ENCODE results near the gene MEN1.
A peak's percentile ranks its signal among the peaks of the same experiment; 100 is the strongest.

MEN1 gene

DNA sequence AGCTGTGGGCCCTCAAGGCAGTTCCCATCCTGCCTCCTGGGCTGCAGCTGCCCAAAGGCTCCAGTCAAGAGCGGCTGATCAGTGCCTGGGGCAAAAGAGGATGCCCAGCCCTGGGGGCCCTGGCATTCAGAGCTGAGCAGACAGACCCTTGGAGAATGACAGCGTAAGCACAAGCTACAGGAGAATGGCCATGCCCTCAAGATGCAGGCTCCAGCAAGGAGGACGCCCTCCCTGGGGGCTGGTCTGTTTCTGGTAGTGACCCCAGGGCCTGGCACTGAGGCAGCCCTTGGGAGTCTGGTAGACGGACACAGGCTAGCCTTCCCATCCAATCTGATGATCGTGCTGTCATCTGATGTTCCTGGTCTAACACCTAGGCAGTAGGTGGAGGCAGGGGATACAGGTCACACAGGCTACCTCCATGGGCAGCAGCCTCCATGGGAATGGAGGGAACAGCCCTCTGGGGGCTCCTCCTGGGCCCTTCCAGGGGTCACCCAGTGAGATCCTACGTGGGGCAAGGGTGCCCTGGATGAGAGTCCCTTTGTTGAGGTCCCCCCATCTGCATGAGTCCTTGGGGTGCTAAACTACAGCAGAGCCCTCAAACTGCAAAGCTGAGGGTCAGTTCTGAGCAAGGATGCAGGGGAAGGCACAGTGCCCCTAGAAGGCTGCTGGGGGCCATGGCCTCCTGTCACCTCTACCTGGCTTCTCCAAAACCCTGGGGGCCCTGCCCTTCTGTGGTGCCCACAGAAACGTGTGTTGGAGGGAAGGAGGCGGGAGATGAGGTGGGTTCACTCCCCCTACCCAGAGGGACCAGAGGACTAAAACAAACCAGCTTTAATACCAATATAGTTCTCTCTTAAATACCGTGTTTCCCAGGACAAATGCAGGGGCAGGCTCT is 21.8 kb downstream of the MEN1 start:
- no peak for DNase-seq

DNA sequence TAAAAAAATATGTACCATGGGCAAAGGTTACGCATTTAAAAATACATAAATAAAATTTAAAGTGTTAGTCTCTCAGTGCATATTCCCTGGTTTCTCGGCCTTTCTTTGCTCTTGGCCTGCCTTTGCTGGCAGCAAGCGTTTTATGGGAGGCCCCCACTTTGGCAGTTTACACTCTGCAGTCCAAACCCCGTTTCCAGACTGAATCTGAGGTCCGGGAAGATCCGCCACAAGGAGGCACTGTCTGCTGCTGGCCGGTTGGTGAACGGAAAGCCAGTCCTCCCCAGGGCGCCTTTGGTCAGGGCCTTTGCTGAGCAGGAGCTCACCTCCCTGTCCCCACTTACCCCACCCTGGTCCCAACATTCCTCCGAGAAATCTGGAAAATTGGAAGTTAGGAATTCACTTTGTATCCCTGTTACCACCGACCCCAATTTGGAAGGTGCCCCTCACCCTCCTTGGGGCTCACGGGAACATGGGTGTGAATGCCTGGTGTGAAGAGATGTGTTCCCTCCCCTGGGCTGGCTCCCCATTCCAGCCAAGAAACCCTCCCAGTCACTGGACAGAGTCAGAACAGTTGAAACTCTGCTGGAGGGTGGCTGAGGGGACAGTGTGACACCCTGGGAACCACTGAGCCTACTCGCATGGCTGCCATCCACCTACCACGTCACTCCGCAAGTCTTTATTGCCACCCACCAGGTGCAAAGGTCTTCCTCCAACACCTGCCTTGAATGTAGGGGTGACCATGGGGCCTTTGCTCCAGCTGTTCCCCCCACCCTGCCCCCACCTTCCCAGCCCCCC is 22.6 kb downstream of the MEN1 start:
- peak in 19 of 56 donors; percentile 5 to 66 (median 31) for DNase-seq

DNA sequence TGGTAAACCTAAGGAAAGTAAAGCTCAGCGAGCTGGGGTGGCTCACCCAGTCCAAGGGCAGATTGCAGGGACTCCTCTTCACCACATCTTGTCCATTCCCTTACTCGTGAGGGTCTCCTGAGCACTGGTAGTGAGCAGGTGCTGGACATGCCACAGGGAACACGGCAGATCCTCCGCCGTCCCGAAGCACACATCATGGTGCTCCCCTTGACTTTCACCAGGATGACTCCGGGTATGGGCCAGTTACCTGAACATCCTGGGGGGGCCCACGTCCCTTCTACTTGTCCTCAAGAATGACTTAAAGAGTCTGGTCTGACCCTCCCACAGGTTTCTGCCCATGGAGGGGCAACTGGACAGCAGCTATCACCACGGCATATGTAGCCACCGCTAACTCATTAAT is 24.0 kb downstream of the MEN1 start:
- DNase-seq = no peak

DNA sequence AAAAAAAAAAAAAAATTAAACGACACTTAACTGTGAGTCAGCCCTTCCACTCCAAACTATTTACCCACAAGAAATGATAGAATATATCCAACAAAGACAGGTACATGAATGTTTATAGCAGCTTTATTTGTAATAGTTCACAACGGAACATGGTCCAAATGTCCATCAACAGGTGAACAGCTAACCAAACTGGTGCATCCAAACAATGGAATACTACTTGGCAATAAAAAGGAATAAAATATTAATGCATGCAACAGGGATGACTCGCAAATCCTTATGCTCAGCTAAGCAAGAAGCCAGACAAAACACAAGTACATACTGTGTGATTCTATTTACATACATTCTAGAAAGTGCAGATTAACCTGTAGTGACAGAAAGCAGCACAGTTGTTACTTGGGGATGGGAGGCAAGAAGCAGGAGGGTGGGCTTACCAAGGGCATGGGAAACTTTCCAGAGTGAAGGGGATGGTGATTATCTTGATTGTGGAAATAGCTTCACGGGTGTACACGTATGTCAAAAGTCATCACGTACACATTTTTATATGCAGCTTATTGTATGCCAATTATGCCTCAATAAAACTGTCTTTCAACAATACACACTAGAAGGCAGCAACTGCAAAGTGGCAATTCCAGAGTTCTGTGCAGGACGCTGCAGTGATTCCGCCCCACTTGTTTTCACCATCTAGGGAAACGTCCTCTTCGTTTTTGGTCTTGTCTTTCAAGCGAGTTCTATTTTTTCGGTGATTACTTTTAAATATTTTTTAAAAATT is 25.4 kb downstream of the MEN1 start:
- no peak for DNase-seq

DNA sequence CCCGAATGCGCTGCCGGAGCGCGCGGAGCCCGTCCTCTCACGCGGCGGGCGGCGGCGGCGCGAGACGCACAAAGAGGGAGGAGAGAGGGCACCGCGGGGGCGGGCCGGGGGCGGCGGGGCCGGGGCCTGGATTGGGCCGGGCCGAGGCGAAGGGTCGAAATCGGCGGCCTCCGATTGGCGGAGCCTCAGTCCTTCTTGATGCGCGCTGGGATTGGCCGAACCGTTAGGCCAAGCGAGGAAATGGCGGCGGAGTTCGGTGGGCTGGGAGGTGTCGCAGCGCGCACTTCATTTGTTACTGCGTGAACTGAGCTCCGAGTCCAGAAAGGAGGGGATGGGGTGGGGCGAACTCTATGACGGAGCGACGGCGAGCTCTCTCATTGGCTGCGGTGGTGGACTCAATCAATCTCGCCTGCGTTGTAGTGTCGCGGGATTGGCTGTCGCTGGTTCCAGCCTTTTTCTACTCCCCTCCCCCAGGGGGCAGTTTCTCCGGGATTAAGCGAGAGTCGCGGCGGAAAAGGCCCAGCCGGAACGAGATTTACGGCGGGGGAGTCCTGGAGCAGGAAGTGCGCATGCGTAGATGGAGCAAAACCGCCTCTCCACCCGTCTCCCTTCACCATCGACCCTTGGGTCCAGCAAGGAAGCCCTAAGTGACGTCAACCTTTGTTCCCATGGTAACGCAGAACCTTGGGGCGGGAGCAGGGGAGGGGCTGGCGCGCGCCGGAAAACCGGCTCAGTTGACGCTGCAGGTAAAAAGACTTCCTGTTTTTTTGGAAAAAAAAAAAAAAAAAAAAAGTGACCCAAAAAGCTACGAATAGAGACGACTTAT is 31.7 kb downstream of the MEN1 start, which contains the start of gene SF1:
Gene SF1 (minus strand): TSS at position 70 of the 826 bp plus-strand sequence. CDS start 150 bp downstream, outside the sequence.
- peak; percentile 92 to 100 (median 99) for DNase-seq

DNA sequence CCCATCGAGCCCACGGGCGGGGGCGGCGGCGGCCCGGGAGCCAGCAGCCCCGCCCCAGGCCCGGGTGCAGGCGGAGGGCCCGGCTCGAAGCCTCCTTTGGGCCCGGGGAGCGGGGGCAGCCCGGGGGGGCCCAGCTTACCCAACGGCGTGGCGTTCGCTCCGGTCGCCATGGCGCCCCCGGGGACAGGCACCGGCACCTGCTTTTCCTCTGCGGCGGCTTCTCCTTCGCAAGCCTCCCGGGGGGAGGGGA is 32.2 kb downstream of the MEN1 start:
- no peak for DNase-seq

DNA sequence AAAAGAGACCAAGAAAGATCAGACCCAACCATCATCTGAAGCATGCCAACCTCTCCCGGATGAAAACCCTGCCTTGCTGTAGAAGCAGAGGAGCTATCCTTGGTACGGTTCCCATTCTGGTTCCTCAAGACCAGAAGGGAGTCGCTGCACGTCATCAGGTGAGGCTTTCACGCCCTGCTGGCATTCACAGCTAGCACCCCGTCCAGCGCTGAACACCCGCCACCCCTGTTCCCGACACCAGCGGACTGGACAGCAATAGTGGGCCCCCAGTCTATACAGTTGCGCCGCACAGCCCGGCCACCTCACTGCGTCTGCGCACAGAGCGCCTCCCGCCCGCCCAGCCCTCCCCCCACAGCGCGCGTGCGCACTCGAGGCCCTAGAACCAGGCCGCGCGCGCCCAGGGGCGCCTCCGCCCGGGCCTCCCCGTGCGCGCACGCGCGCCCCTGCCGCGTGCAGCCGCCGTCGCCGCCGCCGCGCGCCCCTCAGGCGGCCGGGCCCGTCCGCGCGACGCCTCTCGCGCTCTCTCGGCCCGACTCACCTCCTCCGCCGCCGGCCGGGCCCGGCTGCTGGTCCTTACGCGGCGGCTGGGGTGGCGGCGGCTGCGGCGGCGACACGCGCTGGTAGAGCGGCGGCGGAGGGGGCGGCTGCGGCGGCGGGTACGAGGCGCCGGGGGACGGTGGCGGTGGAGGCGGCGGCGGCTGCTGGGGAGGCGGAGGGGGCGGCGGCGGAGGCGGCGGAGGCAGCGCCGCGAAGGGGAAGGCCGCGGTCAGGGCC is 32.7 kb downstream of the MEN1 start:
- peak in 52 of 56 donors; percentile 22 to 87 (median 68) for DNase-seq

DNA sequence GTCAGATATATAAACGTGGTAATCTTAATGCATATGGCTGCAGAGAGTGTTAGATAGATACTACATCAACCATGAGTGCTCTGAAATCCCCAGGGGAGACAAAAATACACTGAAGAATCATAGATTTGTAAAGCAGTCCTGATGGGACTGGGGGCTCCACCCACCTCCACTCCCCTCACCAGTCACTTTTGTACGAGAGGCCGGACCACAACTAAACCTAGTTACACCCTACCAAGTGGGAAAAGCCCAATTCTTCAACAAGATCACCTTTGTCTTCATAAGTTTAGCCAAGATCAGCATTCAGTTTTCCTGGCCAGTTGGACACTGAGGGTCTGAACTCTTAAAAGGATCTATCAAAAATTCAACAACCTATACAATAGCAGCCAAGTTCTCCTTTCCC is 33.5 kb downstream of the MEN1 start:
- DNase-seq = no peak

DNA sequence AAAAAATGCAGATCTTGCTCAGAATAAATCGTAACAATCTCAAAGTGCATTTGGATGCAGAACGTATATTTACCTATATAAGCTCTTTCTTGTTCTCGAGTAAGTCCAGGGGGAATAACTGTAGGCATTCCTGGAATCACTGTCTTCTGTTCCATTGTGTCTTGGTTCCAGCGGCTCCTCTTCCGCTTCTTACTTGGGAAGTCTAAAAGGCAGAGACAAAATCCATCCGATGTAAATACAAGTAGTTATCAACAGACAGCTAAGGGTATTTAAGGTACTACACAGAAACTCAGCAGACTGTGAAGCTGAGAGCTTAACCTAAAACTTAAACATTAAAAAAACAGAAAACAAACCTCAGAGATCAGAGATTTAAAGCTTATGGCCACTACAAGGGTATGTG is 33.9 kb downstream of the MEN1 start:
- DNase-seq = no peak

DNA sequence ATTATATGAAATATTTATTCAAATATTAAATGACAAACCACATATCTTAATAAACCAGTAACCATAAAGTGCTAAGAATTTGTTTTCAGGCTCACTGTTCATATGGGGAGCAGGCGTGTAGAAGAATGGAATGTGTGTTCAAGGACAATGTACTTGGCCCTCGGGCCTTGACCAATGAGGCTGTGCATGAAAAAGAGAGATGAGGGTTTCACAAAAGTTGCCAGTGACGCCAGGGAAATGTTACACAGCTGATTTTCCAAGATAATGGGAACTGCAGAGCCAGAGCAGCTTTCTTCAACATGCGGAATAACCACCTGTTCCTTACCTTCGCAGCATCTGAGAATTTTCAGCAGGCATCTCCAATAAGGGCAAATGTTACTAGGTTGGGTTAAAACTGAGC is 36.2 kb downstream of the MEN1 start:
- DNase-seq = no peak

DNA sequence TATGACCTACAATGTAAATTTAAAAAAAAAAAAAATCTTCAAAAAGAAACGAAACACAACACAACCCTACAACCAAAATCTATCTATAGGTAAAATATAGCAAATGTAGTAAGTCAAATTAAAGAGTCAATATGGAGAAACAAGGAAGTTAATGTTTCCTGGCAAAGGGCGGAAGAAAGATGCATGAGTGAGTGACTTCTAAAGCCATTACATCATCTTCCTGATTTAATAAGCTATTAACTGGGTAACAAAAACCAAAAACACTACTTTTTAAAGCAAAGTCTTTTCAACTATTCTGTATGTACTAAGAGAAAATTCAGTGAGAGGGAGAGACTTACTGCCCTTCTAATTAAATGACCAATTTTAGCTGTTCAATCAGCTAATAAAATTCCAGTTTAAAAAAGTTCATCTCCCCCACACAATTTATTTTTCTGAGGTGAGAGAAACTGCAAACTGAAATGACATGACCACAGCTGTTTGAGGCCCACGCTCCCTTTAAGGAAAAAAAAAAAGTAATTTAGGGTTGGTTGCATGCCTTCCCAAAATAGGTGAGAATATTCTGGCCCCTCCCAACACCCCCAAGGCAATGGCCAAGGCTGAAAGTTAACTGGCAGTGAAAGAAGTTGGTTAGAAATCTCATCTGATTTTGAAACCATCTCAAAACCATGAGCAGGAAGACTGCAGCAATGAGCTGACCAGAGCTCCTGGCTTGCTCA is 37.9 kb downstream of the MEN1 start:
- no peak for DNase-seq

DNA sequence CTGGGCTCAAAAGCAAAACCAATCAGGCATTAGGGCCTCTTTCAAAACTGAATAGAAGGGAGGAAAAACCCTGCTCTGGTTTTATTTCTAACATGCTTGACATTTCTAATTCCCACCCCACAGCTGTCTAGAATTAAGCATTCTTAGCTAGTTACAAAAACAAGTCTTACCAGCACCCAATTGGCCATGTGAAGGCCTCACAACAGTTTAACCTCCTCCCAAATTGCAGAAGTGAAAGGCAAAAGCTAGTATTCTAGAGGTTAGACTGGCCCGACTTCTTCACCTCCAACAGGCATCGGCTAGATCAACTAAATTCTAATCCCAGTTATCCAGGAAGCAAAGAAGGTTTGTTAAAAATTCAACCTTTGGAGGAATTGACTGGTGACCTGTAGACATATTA is 38.5 kb downstream of the MEN1 start:
- DNase-seq = no peak

DNA sequence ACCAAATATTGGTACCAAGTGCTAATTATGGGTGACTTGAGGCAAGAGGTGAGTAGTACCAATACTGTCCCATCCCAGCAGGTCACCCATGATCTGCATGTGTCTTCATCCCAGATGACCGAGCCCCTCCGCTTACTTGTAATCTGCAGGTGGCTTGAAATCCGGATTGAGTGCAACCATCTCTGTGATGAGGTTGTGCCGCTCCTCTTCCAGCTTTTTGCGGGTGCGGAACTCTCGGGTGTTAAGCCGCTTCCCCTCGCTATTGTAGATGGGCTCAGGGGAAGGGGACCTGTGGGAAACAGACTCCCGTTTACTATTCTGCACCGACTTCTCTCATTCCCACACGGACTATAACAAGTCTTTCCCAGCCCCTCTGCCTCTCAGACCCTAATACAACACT is 40.2 kb downstream of the MEN1 start:
- DNase-seq = no peak

DNA sequence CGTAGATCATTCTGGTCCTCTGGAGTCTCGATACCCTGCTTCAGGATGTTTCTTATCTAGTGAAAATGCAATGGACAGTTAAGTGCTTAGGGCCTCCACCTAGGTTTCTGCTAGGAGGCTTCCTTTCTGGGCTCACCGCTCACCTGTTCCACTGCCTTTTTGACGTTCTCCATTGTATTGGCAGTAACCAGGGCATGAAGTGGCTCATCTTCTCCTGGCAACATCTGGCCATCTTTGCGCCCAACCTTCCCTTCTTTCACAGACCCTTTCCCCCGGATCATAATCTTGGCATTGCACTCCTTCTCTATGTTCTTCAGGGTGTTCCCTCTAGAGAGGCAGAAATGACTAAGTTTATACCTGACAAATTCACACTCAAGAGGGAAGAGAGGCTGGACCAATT is 41.1 kb downstream of the MEN1 start:
- no peak for DNase-seq

DNA sequence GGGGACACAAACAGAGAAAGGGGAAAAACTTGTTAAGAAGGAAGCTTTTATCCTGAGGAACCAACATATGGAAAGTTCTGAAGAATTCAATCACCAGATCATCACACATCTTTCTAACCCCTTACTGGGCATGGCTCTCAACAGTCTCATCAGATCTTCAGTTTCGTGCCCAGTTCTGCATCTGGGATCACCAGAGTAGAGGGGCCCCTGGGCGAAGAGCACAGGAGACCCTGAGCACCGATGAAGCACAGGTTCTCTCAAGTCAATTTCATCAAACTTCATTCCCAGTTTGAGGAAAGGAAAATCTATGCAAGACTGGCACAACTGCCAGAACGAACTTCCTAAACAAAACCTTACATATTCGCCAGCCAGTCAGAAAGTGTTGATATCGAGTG is 42.1 kb downstream of the MEN1 start:
- no peak for DNase-seq

DNA sequence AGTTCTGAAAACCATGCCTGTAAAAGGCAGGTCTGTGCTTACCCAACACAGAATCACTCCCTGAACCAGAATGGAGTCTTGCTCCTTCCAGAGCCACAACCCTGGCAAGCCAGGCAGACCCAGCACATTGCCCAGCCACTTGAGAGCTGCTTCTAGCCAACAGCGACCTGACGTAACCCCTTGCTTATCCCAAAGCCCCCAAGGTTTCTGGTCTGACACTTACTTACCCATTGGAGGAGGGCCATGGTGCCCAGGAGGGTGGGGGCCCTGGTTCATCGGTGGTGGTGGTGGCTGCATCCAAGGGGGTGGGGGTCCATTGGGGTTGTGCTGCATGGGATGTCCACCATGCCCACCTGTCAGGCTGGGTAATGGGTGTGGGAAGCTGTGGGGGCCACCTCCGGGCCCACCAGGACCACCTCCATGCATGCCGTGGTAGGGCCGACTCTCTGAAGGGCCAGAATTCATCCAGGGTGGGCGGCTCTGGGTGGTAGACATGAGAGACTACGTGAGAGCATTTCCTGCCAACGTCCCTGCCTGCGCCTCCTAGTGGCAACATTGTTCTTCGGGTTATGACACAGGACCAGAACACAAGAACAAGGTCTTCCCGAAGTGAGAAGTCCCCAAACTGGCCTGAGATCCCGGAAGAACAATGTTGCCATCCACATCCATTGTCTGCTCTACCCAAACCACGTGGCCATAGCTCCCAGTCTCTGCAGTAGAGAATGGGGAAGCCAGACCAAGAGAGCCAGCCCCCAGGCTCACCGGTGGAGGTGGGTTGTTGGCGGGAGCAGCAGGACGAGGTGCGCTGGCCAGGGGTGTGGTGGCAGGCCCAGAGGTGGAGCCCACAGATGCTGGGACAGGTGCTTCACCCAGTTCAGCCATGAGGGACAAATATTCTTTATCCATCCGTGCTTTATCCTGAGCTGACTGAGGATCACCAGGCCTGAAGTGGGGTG is 42.7 kb downstream of the MEN1 start:
- DNase-seq = peak in 11 of 56 donors; percentile 6 to 61 (median 29)

DNA sequence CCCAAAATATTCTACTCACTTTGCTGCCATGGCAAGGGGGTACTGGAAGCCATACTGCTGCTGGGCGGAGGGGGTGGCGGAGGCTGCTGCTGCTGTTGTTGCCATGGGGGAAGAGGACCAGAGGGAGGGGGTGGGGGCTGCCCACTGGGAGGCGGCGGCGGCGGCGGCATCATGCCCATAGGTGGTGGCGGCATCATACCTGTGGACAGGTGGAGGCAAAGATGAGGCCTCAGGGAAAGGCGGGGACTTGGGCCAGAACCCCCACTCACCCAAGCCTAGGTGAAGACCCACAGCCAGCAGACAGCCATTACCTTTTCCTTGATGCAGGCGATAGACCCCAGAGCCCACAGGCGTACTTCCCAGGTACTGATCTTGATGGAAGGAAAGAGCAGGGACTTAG is 43.5 kb downstream of the MEN1 start:
- DNase-seq = no peak

Data from amygdala (tissue), 56 donors.